GM18907 (cell line): ENCODE measurements around the gene IL36RN.
"Not testable (repeated sequence)": the region's sequence is repeated elsewhere in the genome, so short reads cannot be mapped to it uniquely, and the experiment has no call there.

Experiments used
- ATAC-seq: cut with Tn5 transposase; IDR thresholded peaks from one replicate; pipeline ENCODE4 v1.9.1; 2021; ENCODE audit warnings: mild to moderate bottlenecking, moderate library complexity; ENCODE audit not compliant: unreplicated experiment

The IL36RN gene

GRCh38 chr2:113096842-113097618 lies 38.0 kb downstream of the IL36RN start:
- ATAC-seq, result not testable (repeated sequence)

GRCh38 chr2:113098041-113098440 lies 39.0 kb downstream of the IL36RN start:
- peak; percentile 49 for ATAC-seq

GRCh38 chr2:113098532-113098931 lies 39.5 kb downstream of the IL36RN start:
- no peak for ATAC-seq

- no peak for ATAC-seq
Observed at GRCh38 chr2:113102133-113102532, 43.1 kb downstream of the IL36RN start.

- no peak for ATAC-seq
Observed at GRCh38 chr2:113103277-113103676, 44.3 kb downstream of the IL36RN start.

- ATAC-seq, result no peak
Observed at GRCh38 chr2:113104054-113104611, 45.1 kb downstream of the IL36RN start.

GRCh38 chr2:113105047-113105785 lies 46.2 kb downstream of the IL36RN start:
- no peak for ATAC-seq

GRCh38 chr2:113111121-113111520 lies 52.1 kb downstream of the IL36RN start:
- ATAC-seq, result no peak

- no peak for ATAC-seq
Observed at GRCh38 chr2:113111823-113112287, 52.9 kb downstream of the IL36RN start.

- ATAC-seq, result no peak
Observed at GRCh38 chr2:113112441-113112840, 53.4 kb downstream of the IL36RN start.

GRCh38 chr2:113112871-113113270 lies 53.9 kb downstream of the IL36RN start:
- no peak for ATAC-seq

- ATAC-seq, result no peak
Observed at GRCh38 chr2:113113807-113114206, 54.8 kb downstream of the IL36RN start.
